Hepatocyte (in vitro differentiated cells): ENCODE results near the gene IGFBP7. TPM values are rescaled to one million over a fixed set of nuclear protein-coding genes. Genes with fewer than 3 reads are reported as not detected.

Source experiments
- DNase-seq: peaks from one replicate; pipeline ENCODE4 v3.0.0-alpha.2; 2016; ENCODE audit warnings: low spot score
- H2AFZ ChIP-seq: fragments of 200-600 bp; sonication (generic); 2 replicates; pipeline ENCODE4 v1.6.0; 2016; ENCODE audit warnings: antibody characterized with exemption, mild to moderate bottlenecking
- H3K27ac ChIP-seq: fragments of 200-600 bp; sonication (generic); 2 replicates; pipeline ENCODE4 v1.5.1; 2016; ENCODE audit warnings: mild to moderate bottlenecking
- H3K27me3 ChIP-seq: fragments of 200-600 bp; sonication (generic); 2 replicates; pipeline ENCODE4 v1.6.1; 2016
- H3K36me3 ChIP-seq: fragments of 200-600 bp; sonication (generic); replicated peaks from 2 replicates; pipeline ENCODE4 v1.5.1; 2016; ENCODE audit warnings: low read depth; ENCODE audit not compliant: insufficient read depth
- H3K4me1 ChIP-seq: fragments of 200-600 bp; sonication (generic); 2 replicates; pipeline ENCODE4 v1.5.1; 2016; ENCODE audit warnings: mild to moderate bottlenecking, moderate library complexity; ENCODE audit not compliant: insufficient read depth
- H3K4me2 ChIP-seq: fragments of 200-600 bp; sonication (generic); 2 replicates; pipeline ENCODE4 v1.6.0; 2016
- H3K4me3 ChIP-seq: fragments of 200-600 bp; sonication (generic); 2 replicates; pipeline ENCODE4 v1.5.1; 2016; ENCODE audit warnings: mild to moderate bottlenecking
- H3K79me2 ChIP-seq: fragments of 200-600 bp; sonication (generic); 2 replicates; pipeline ENCODE4 v1.6.0; 2017; ENCODE audit warnings: mild to moderate bottlenecking
- H3K9me2 ChIP-seq: fragments of 200-600 bp; sonication (generic); replicated peaks from 2 replicates; pipeline ENCODE4 v1.6.0; 2017; ENCODE audit warnings: mild to moderate bottlenecking; ENCODE audit not compliant: insufficient read depth
- H3K9me3 ChIP-seq: fragments of 200-600 bp; sonication (generic); 2 replicates; pipeline ENCODE4 v1.5.1; 2016; ENCODE audit warnings: low read depth, mild to moderate bottlenecking
- H4K20me1 ChIP-seq: fragments of 200-600 bp; sonication (generic); 2 replicates; pipeline ENCODE4 v1.6.0; 2016; ENCODE audit warnings: mild to moderate bottlenecking; ENCODE audit not compliant: insufficient read depth, poor library complexity, severe bottlenecking
- EZH2 ChIP-seq: fragments of 200-600 bp; sonication (generic); IDR thresholded peaks from 2 replicates; pipeline ENCODE4 v1.6.1; 2016; ENCODE audit warnings: antibody characterized with exemption, mild to moderate bottlenecking, borderline replicate concordance
- EZH2phosphoT487 ChIP-seq: fragments of 200-600 bp; sonication (generic); IDR thresholded peaks from one replicate; pipeline ENCODE4 v1.6.1; 2018; ENCODE audit warnings: antibody characterized with exemption, mild to moderate bottlenecking, low read depth, moderate library complexity; ENCODE audit not compliant: unreplicated experiment, severe bottlenecking
- WGBS: methylation state at CpG from one replicate; pipeline ENCODE4 v1.1.6; 2016; ENCODE audit warnings: low lambda C conversion rate; ENCODE audit errors: missing lambda C conversion rate; 5-methylcytosine and 5-hydroxymethylcytosine counted together
- polyA plus RNA-seq: library from polyadenylated mRNA; unstranded; fragments of >200 nt; fragmentation: Nextera tagmentation; extraction: Ambion mirVana; gene quantifications from 2 replicates; pipeline ENCODE4 v1.2.1, GENCODE V29; 2016
- small RNA-seq: library from RNA; depleted of rRNA; stranded (forward); fragments of <200 nt; gene quantifications from one replicate; pipeline ENCODE3, GENCODE V24; 2014
- total RNA-seq: library from RNA; depleted of rRNA; stranded (reverse); fragments of >200 nt; gene quantifications from 2 replicates; pipeline ENCODE4 v1.2.3, GENCODE V29; 2014
- TF ChIP-seq, protein P1 (sequence below): fragments of 200-600 bp; sonication (generic); IDR thresholded peaks from 2 replicates; pipeline ENCODE4 v1.5.1; 2016; ENCODE audit warnings: antibody characterized with exemption, mild to moderate bottlenecking; ENCODE audit not compliant: poor library complexity

Gene IGFBP7
- total and polyA plus RNA-seq, 2 experiments from 2014 or later, result 73.4 to 122 TPM

DNA sequence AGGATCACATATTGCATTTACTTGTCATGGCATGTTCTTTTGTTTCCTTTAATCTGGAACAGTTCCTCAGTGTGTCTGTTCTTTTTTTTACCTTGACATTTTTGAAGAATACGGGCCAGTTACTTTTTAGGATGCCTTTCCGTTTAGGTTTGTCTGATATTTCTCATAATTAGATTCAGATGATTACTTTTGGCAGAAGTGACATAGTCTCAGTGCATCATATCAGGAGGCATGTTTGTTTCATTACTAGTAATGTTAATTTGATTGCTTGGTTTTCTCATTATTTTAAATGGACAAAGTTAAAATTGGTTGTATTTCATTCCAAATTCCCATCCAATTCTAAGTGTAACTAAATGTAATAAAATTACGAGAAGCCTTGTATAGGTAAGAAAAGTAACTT, 123.2 kb downstream of the IGFBP7 start:
- DNase-seq, result no peak
- H3K27ac ChIP-seq, result no peak overlapping the region
- no peaks in the 10 kb centered on the region for H3K9me2 ChIP-seq
- no peak overlapping the region for H3K4me2 ChIP-seq
- peaks cover 48% of the 10 kb centered on the region for H4K20me1 ChIP-seq
- H3K4me3 ChIP-seq, result no peak overlapping the region
- peaks cover 95% of the 10 kb centered on the region for H3K79me2 ChIP-seq
- TF ChIP-seq, protein P1, sequence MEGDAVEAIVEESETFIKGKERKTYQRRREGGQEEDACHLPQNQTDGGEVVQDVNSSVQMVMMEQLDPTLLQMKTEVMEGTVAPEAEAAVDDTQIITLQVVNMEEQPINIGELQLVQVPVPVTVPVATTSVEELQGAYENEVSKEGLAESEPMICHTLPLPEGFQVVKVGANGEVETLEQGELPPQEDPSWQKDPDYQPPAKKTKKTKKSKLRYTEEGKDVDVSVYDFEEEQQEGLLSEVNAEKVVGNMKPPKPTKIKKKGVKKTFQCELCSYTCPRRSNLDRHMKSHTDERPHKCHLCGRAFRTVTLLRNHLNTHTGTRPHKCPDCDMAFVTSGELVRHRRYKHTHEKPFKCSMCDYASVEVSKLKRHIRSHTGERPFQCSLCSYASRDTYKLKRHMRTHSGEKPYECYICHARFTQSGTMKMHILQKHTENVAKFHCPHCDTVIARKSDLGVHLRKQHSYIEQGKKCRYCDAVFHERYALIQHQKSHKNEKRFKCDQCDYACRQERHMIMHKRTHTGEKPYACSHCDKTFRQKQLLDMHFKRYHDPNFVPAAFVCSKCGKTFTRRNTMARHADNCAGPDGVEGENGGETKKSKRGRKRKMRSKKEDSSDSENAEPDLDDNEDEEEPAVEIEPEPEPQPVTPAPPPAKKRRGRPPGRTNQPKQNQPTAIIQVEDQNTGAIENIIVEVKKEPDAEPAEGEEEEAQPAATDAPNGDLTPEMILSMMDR, result no peak
- TF ChIP-seq EZH2, result no peak
- no peak overlapping the region for H2AFZ ChIP-seq
- WGBS, result 97% methylated on average over 3 of the region's 3 CpGs
- no peaks in the 10 kb centered on the region for H3K27me3 ChIP-seq
- H3K4me1 ChIP-seq, result no peaks in the 10 kb centered on the region
- no peaks in the 10 kb centered on the region for H3K36me3 ChIP-seq
- no peaks in the 10 kb centered on the region for H3K9me3 ChIP-seq

- Histone ChIP-seq H3K27ac (no peak overlapping the region), H3K27me3 (no peaks in the 10 kb centered on the region), H4K20me1 (peaks cover 55% of the 10 kb centered on the region), H3K9me3 (no peaks in the 10 kb centered on the region), H3K4me1 (peaks cover 2% of the 10 kb centered on the region), H3K4me2 (no peak overlapping the region), H3K36me3 (no peaks in the 10 kb centered on the region), H2AFZ (no peak overlapping the region), H3K9me2 (no peaks in the 10 kb centered on the region), H3K4me3 (no peak overlapping the region), H3K79me2 (peaks cover 95% of the 10 kb centered on the region)
- DNase-seq, result no peak
- WGBS, result 89% methylated on average over 1 of the region's 1 CpG
- TF ChIP-seq EZH2, result no peak
Measured at GRCh38 chr4:56986192-56986591, 124.0 kb downstream of the IGFBP7 start.

DNA sequence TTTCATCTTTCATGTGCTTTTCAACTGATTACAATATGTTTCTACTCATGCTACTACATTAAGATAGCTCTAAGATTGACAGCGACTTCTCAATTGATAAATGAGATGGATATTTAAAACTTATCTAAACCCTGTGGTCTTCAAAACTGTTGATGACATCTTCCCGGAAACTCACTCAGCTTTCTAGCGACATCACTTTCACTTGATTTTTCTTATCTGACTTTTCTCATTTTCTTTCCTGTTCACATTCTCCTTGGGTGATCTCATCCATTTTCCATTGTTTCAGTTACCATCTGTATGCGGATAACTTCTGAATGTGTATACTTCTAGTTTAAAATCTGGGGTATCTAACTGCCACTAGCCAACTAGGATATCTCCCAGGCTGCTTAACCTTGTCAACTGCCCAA, 128.4 kb downstream of the IGFBP7 start:
- no peak overlapping the region for H3K27ac ChIP-seq
- 77% methylated on average over 4 of the region's 4 CpGs for WGBS
- no peak for DNase-seq
- H3K36me3 ChIP-seq, result no peaks in the 10 kb centered on the region
- no peaks in the 10 kb centered on the region for H3K9me2 ChIP-seq
- peaks cover 10% of the 10 kb centered on the region for H3K4me1 ChIP-seq
- peaks cover 62% of the 10 kb centered on the region for H4K20me1 ChIP-seq
- H3K27me3 ChIP-seq, result no peaks in the 10 kb centered on the region
- H3K9me3 ChIP-seq, result no peaks in the 10 kb centered on the region
- no peak for TF ChIP-seq EZH2phosphoT487
- TF ChIP-seq, protein P1, result no peak
- no peak for TF ChIP-seq EZH2
- peaks cover 79% of the 10 kb centered on the region for H3K79me2 ChIP-seq
- no peak overlapping the region for H2AFZ ChIP-seq
- no peak overlapping the region for H3K4me3 ChIP-seq
- peak overlapping the region; percentile 69 for H3K4me2 ChIP-seq

Small RNAs within 50 kb of the gene (small RNA-seq; reads per million reads assigned to genes)
- gene RNU6-998P, result not detected

Other genes with a start within 250 kb of the IGFBP7 start
- 47.5 and 50.5 TPM in 2 replicates for gene REST, start 202.5 kb downstream of the IGFBP7 start, total RNA-seq
- 62.7 and 64.0 TPM in 2 replicates for gene REST, start 202.5 kb downstream of the IGFBP7 start, polyA plus RNA-seq
- 17.9 and 18.2 TPM in 2 replicates for gene NOA1, start 132.8 kb downstream of the IGFBP7 start, total RNA-seq
- gene NOA1, start 132.8 kb downstream of the IGFBP7 start, polyA plus RNA-seq, result 9.8 and 10.1 TPM in 2 replicates
- 110 and 119 TPM in 2 replicates for gene POLR2B, start 131.5 kb downstream of the IGFBP7 start, total RNA-seq
- gene POLR2B, start 131.5 kb downstream of the IGFBP7 start, polyA plus RNA-seq, result 43.1 and 52.4 TPM in 2 replicates